ENCODE data around the gene FBXO9.
A peak's percentile ranks its signal among the peaks of the same experiment; 100 is the strongest.
"Not testable (repeated sequence)": the region's sequence is repeated elsewhere in the genome, so short reads cannot be mapped to it uniquely, and the experiment has no call there.

Gene FBXO9

GRCh38 chr6:53045891-53046673 lies 19.1 kb upstream of the FBXO9 start:
- no peak for DNase-seq (ENCODE audit: low read depth, low spot score)

GRCh38 chr6:53048431-53049195 lies 16.6 kb upstream of the FBXO9 start:
- DNase-seq (ENCODE audit: low read depth, low spot score) = no peak

GRCh38 chr6:53049415-53049814 lies 15.8 kb upstream of the FBXO9 start:
- no peak for DNase-seq (ENCODE audit: low read depth, low spot score)

GRCh38 chr6:53052152-53052551 lies 13.1 kb upstream of the FBXO9 start:
- not testable (repeated sequence) for DNase-seq (ENCODE audit: low read depth, low spot score)

- no peak for DNase-seq (ENCODE audit: low read depth, low spot score)
These were observed 10.7 kb upstream of the FBXO9 start for GRCh38 chr6:53054532-53054931.

- no peak for DNase-seq (ENCODE audit: low read depth, low spot score)
These were observed 9.3 kb upstream of the FBXO9 start for GRCh38 chr6:53055873-53056272.

- no peak for DNase-seq (ENCODE audit: low read depth, low spot score)
These were observed 8.9 kb upstream of the FBXO9 start for GRCh38 chr6:53056273-53056672.

GRCh38 chr6:53058388-53059195 lies 6.6 kb upstream of the FBXO9 start:
- no peak for DNase-seq (ENCODE audit: low read depth, low spot score)

- DNase-seq (ENCODE audit: low read depth, low spot score) = no peak
These were observed 5.3 kb upstream of the FBXO9 start for GRCh38 chr6:53059648-53060589.

GRCh38 chr6:53062169-53062539 lies 3.0 kb upstream of the FBXO9 start:
- no peak for DNase-seq (ENCODE audit: low read depth, low spot score)

GRCh38 chr6:53064255-53064654 lies 949 bp upstream of the FBXO9 start:
- not testable (repeated sequence) for DNase-seq (ENCODE audit: low read depth, low spot score)

GRCh38 chr6:53064726-53065265 lies 408 bp upstream of the FBXO9 start:
- peak; percentile 89 for DNase-seq (ENCODE audit: low read depth, low spot score)

GRCh38 chr6:53066077-53066417 lies 843 bp downstream of the FBXO9 start:
- no peak for DNase-seq (ENCODE audit: low read depth, low spot score)

GRCh38 chr6:53066874-53067706 lies 1.9 kb downstream of the FBXO9 start:
- no peak for DNase-seq (ENCODE audit: low read depth, low spot score)

GRCh38 chr6:53067849-53068361 lies 2.7 kb downstream of the FBXO9 start:
- no peak for DNase-seq (ENCODE audit: low read depth, low spot score)

GRCh38 chr6:53069427-53069826 lies 4.2 kb downstream of the FBXO9 start:
- DNase-seq (ENCODE audit: low read depth, low spot score) = no peak

GRCh38 chr6:53070806-53071205 lies 5.6 kb downstream of the FBXO9 start:
- no peak for DNase-seq (ENCODE audit: low read depth, low spot score)

- DNase-seq (ENCODE audit: low read depth, low spot score) = no peak
These were observed 9.1 kb downstream of the FBXO9 start for GRCh38 chr6:53074347-53074746.

- no peak for DNase-seq (ENCODE audit: low read depth, low spot score)
These were observed 15.6 kb downstream of the FBXO9 start for GRCh38 chr6:53080813-53081212.

- DNase-seq (ENCODE audit: low read depth, low spot score) = no peak
These were observed 21.1 kb downstream of the FBXO9 start for GRCh38 chr6:53086302-53086701.
